HL-60 (cell line): ENCODE data around the gene MAN1A2.

Source experiments
- DNase-seq, 2 experiments: peaks; one replicate each; pipeline ENCODE4 v3.0.0-alpha.2; 2010 to 2020; ENCODE audit warnings: low read depth in 1 of 2, low spot score in 1 of 2
- H3K27ac ChIP-seq: fragments of 250-450 bp; sonication (Bioruptor Pico); replicated peaks from 2 replicates; pipeline ENCODE4 v1.5.1; 2020; ENCODE audit warnings: mild to moderate bottlenecking, moderate library complexity
- H3K27me3 ChIP-seq: fragments of 250-450 bp; sonication (Bioruptor Pico); 2 replicates; pipeline ENCODE4 v1.5.1; 2021; ENCODE audit warnings: mild to moderate bottlenecking, moderate library complexity; ENCODE audit not compliant: insufficient read depth, poor library complexity, severe bottlenecking
- H3K4me3 ChIP-seq: replicated peaks from 2 replicates; pipeline ENCODE4 v1.5.1; 2011; ENCODE audit warnings: mild to moderate bottlenecking, control low read depth, low read length; ENCODE audit not compliant: insufficient read depth
- GABPA ChIP-seq: IDR thresholded peaks from 2 replicates; pipeline ENCODE4 v1.6.1; 2012; ENCODE audit warnings: low read depth
- POLR2AphosphoS5 ChIP-seq: IDR thresholded peaks from 2 replicates; pipeline ENCODE4 v1.6.1; 2012; ENCODE audit warnings: low read depth
- SPI1 ChIP-seq: IDR thresholded peaks from 2 replicates; pipeline ENCODE4 v1.6.1; 2012; ENCODE audit warnings: low read depth, mild to moderate bottlenecking, borderline replicate concordance
- TF ChIP-seq, protein P1 (sequence below): IDR thresholded peaks from one replicate; pipeline ENCODE4 v1.5.1; 2011; ENCODE audit warnings: low read length, control low read depth, inconsistent platforms; ENCODE audit not compliant: insufficient read depth
- TF ChIP-seq, protein P2 (sequence below): IDR thresholded peaks from 2 replicates; pipeline ENCODE4 v1.6.1; 2012; ENCODE audit warnings: low read depth; ENCODE audit not compliant: insufficient replicate concordance

MAN1A2 gene

DNA sequence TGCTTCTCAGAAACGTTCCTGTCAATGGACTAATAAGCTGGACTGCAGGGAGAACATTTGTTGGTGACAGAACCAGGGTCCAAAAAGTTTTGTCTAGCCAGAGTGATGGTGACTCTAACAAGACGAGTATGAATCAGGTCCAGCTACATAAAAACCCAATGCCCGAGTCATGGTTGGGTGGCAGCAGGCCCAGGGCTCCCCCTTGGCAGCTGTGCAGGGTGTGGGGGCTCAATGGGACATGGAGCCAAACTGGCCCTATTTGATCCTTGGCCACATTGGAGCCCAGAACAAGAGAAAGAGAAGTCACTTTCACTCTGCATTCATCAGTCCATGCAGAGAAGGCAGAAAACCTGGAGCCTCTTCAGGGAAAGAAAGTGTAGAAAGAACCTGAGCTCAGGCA lies 200.7 kb downstream of the MAN1A2 start:
- H3K4me3 ChIP-seq, result no peak overlapping the region
- no peaks in the 10 kb centered on the region for H3K27me3 ChIP-seq
- no peak for DNase-seq
- TF ChIP-seq GABPA, result no peak
- H3K27ac ChIP-seq, result no peak overlapping the region

DNA sequence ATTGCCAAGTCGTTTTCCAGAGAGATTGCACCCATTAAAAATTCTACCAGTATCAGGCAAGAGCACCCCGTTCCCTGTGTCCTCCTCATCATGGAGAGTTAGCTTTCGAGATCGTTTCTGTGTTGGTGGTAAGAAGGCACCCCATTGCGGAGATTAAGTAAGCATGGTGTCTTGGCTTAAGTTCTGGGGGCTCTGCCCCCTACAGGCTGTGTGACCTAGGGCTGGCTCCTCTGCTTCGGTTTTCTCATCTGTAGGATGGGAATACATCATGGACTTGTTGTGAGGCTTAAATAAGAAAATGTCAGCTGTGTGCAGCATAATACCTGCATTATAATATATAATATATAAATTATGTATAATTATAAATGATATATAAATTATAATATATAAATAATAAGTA lies 201.8 kb downstream of the MAN1A2 start:
- Histone ChIP-seq H3K27me3 (no peaks in the 10 kb centered on the region), H3K27ac (no peak overlapping the region), H3K4me3 (no peak overlapping the region)
- no peak for TF ChIP-seq POLR2AphosphoS5
- TF ChIP-seq, protein P1, sequence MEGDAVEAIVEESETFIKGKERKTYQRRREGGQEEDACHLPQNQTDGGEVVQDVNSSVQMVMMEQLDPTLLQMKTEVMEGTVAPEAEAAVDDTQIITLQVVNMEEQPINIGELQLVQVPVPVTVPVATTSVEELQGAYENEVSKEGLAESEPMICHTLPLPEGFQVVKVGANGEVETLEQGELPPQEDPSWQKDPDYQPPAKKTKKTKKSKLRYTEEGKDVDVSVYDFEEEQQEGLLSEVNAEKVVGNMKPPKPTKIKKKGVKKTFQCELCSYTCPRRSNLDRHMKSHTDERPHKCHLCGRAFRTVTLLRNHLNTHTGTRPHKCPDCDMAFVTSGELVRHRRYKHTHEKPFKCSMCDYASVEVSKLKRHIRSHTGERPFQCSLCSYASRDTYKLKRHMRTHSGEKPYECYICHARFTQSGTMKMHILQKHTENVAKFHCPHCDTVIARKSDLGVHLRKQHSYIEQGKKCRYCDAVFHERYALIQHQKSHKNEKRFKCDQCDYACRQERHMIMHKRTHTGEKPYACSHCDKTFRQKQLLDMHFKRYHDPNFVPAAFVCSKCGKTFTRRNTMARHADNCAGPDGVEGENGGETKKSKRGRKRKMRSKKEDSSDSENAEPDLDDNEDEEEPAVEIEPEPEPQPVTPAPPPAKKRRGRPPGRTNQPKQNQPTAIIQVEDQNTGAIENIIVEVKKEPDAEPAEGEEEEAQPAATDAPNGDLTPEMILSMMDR, result no peak
- no peak for TF ChIP-seq SPI1
- no peak for TF ChIP-seq GABPA
- TF ChIP-seq, protein P2, sequence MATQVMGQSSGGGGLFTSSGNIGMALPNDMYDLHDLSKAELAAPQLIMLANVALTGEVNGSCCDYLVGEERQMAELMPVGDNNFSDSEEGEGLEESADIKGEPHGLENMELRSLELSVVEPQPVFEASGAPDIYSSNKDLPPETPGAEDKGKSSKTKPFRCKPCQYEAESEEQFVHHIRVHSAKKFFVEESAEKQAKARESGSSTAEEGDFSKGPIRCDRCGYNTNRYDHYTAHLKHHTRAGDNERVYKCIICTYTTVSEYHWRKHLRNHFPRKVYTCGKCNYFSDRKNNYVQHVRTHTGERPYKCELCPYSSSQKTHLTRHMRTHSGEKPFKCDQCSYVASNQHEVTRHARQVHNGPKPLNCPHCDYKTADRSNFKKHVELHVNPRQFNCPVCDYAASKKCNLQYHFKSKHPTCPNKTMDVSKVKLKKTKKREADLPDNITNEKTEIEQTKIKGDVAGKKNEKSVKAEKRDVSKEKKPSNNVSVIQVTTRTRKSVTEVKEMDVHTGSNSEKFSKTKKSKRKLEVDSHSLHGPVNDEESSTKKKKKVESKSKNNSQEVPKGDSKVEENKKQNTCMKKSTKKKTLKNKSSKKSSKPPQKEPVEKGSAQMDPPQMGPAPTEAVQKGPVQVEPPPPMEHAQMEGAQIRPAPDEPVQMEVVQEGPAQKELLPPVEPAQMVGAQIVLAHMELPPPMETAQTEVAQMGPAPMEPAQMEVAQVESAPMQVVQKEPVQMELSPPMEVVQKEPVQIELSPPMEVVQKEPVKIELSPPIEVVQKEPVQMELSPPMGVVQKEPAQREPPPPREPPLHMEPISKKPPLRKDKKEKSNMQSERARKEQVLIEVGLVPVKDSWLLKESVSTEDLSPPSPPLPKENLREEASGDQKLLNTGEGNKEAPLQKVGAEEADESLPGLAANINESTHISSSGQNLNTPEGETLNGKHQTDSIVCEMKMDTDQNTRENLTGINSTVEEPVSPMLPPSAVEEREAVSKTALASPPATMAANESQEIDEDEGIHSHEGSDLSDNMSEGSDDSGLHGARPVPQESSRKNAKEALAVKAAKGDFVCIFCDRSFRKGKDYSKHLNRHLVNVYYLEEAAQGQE, result no peak
- DNase-seq, result no peak

DNA sequence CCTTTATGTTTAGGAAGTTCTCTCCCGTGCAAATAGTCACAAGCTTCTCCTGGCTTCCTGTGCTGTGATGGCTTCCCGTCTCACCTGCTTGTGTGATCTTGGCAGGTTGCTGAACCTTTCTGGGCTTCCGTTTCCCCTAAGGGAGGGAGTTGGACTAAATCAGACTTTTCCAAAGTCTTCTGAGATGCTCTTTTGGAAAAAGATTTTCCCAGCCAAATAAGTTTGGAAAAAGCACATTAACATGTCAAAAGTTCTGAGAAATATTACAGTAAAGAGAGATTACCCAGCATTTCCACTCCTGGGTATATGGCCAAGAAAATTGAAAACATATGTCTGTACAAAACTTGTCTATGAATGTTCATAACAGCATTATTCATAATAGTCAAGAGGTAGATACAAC lies 202.6 kb downstream of the MAN1A2 start:
- no peak overlapping the region for H3K27ac ChIP-seq
- no peak for TF ChIP-seq GABPA
- TF ChIP-seq, protein P2, result no peak
- no peak for TF ChIP-seq SPI1
- TF ChIP-seq, protein P1, result no peak
- TF ChIP-seq POLR2AphosphoS5, result no peak
- no peak overlapping the region for H3K4me3 ChIP-seq
- H3K27me3 ChIP-seq, result no peaks in the 10 kb centered on the region
- no peak for DNase-seq

DNA sequence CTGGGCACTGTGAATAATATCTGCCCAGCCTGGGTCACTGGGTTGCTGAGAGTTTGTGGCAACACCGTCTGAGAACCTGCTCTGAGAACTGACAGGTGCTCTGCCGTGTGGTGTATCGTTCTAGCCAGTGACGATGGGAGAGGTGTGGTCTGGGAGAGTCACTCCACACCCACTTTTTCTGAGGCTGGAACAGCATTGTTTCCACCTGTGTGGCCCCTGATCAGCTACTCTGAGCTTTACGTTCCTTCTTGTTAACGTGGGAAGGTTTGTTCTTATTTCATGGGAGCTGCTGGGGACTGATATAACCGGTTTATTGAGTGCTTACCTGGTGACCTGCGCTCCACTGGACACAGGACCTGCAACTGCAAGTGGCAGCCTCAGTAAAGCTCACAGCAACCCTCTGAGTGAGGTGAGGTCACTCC lies 203.8 kb downstream of the MAN1A2 start:
- TF ChIP-seq GABPA (no peak), SPI1 (no peak), POLR2AphosphoS5 (no peak)
- TF ChIP-seq, protein P1, result no peak
- TF ChIP-seq, protein P2, result no peak
- H3K27me3 ChIP-seq, result no peaks in the 10 kb centered on the region
- DNase-seq, result no peak
- no peak overlapping the region for H3K4me3 ChIP-seq
- no peak overlapping the region for H3K27ac ChIP-seq
